Measurements from ENCODE around the gene MSGN1.
"Not testable (repeated sequence)": the region's sequence is repeated elsewhere in the genome, so short reads cannot be mapped to it uniquely, and the experiment has no call there.

The MSGN1 gene

GRCh38 chr2:17805717-17806363 lies 10.4 kb upstream of the MSGN1 start:
- no peak for DNase-seq (ENCODE audit: low spot score)

- no peak for DNase-seq (ENCODE audit: low spot score)
These were observed 3.1 kb upstream of the MSGN1 start for GRCh38 chr2:17813010-17813741.

- no peak for DNase-seq (ENCODE audit: low spot score)
These were observed 2.4 kb upstream of the MSGN1 start for GRCh38 chr2:17813742-17814473.

- DNase-seq (ENCODE audit: low spot score) = no peak
These were observed 1.7 kb upstream of the MSGN1 start for GRCh38 chr2:17814601-17815000.

GRCh38 chr2:17815468-17816184 lies 634 bp upstream of the MSGN1 start:
- DNase-seq (ENCODE audit: low spot score) = no peak

GRCh38 chr2:17818235-17818815 lies 2.1 kb downstream of the MSGN1 start:
- DNase-seq (ENCODE audit: low spot score) = no peak

- no peak for DNase-seq (ENCODE audit: low spot score)
These were observed 4.8 kb downstream of the MSGN1 start for GRCh38 chr2:17821080-17821479.

GRCh38 chr2:17821535-17822444 lies 5.5 kb downstream of the MSGN1 start:
- DNase-seq (ENCODE audit: low spot score) = no peak

GRCh38 chr2:17822445-17823117 lies 6.3 kb downstream of the MSGN1 start:
- DNase-seq (ENCODE audit: low spot score) = no peak

- DNase-seq (ENCODE audit: low spot score) = not testable (repeated sequence)
These were observed 7.4 kb downstream of the MSGN1 start for GRCh38 chr2:17823646-17824045.

- DNase-seq (ENCODE audit: low spot score) = no peak
These were observed 11.1 kb downstream of the MSGN1 start for GRCh38 chr2:17827316-17827715.

GRCh38 chr2:17827785-17828184 lies 11.5 kb downstream of the MSGN1 start:
- DNase-seq (ENCODE audit: low spot score) = no peak

GRCh38 chr2:17830053-17831034 lies 14.1 kb downstream of the MSGN1 start:
- DNase-seq (ENCODE audit: low spot score) = peak; percentile 69

GRCh38 chr2:17835516-17835915 lies 19.3 kb downstream of the MSGN1 start:
- DNase-seq (ENCODE audit: low spot score) = no peak

- DNase-seq (ENCODE audit: low spot score) = no peak
These were observed 23.7 kb downstream of the MSGN1 start for GRCh38 chr2:17839959-17840358.

GRCh38 chr2:17843457-17843856 lies 27.2 kb downstream of the MSGN1 start:
- DNase-seq (ENCODE audit: low spot score) = no peak

GRCh38 chr2:17845806-17846205 lies 29.5 kb downstream of the MSGN1 start:
- no peak for DNase-seq (ENCODE audit: low spot score)

GRCh38 chr2:17846676-17847075 lies 30.4 kb downstream of the MSGN1 start:
- DNase-seq (ENCODE audit: low spot score) = no peak

- no peak for DNase-seq (ENCODE audit: low spot score)
These were observed 31.0 kb downstream of the MSGN1 start for GRCh38 chr2:17847236-17847635.
